Testis (tissue), 2 donors: ENCODE results near the gene KIAA0232.

Source experiments
- CTCF ChIP-seq, 3 experiments: fragments of 450-650 bp in 2 of 3; fragments of 200-600 bp in 1 of 3; sonication (generic) in 1 of 3; IDR thresholded peaks; one replicate each; pipeline ENCODE4 v1.5.1; 2016 to 2019; ENCODE audit warnings: antibody characterized with exemption in 3 of 3, mild to moderate bottlenecking in 2 of 3, moderate library complexity in 1 of 3
- POLR2A ChIP-seq: fragments of 450-650 bp; IDR thresholded peaks from one replicate; pipeline ENCODE4 v1.6.1; 2017; ENCODE audit warnings: antibody characterized with exemption, mild to moderate bottlenecking, moderate library complexity

GRCh38 chr4:6916069-6916586 is 133.6 kb downstream of the KIAA0232 start:
- TF ChIP-seq CTCF (IDR thresholded peaks at IDR 0.05), result no peak
- TF ChIP-seq POLR2A, result no peak
